ENCODE measurements around the gene LIPT1.
A peak's percentile ranks its signal among the peaks of the same experiment; 100 is the strongest.
"Not testable (repeated sequence)": the region's sequence is repeated elsewhere in the genome, so short reads cannot be mapped to it uniquely, and the experiment has no call there.

LIPT1 gene

DNA sequence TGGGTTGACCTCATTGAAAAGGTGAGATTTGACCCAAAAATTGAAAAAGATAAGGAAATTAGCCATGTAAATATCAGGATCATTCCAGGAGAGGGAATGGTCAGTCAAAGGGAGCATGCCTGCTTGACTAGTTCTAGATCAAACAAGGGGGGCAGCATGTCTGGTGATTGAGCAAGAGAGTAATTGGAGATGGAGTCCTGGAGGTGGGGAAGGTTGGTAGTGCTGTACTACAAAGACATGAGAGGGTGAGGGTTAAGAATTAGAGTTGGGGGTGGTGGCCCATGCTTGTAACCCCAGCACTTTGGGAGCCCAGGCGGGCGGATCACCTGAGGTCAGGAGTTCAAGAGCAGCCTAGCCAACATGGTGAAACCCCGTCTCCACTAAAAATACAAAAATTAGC lies 28.3 kb downstream of the LIPT1 start:
- DNase-seq (ENCODE audit: insufficient read length) = no peak
- no peak for FAIRE-seq
- TF ChIP-seq TAF1 (IDR thresholded peaks at IDR 0.05; ENCODE audit: borderline replicate concordance, low read depth, low read length) = no peak
- no peak for TF ChIP-seq POLR2A (IDR thresholded peaks at IDR 0.05; ENCODE audit: low read depth, low read length)
- TF ChIP-seq POLR2AphosphoS5 (IDR thresholded peaks at IDR 0.05; ENCODE audit: low read depth, low read length) = no peak

DNA sequence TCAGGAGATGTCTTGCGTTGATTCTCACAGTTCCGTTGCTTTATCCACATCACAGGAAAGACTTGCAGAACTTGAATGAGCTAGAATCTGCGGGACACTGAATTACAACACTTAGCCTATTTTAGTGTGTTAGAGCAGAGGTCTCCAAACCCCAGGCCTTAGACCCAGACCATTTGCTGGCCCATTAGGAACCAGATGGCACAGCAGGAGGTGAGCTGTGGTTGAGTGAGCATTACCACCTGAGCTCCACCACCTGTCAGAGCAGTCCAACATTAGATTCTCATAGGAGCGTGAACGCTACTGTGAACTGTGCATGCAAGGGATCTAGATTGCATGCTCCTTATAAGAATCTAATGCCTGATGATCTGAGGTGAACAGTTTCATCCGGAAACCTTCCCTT lies 30.0 kb downstream of the LIPT1 start:
- TF ChIP-seq POLR2AphosphoS5 (IDR thresholded peaks at IDR 0.05; ENCODE audit: low read depth, low read length) (no peak), POLR2A (IDR thresholded peaks at IDR 0.05; ENCODE audit: low read depth, low read length) (no peak), TAF1 (IDR thresholded peaks at IDR 0.05; ENCODE audit: borderline replicate concordance, low read depth, low read length) (no peak)
- DNase-seq (ENCODE audit: insufficient read length) = no peak
- no peak for FAIRE-seq

DNA sequence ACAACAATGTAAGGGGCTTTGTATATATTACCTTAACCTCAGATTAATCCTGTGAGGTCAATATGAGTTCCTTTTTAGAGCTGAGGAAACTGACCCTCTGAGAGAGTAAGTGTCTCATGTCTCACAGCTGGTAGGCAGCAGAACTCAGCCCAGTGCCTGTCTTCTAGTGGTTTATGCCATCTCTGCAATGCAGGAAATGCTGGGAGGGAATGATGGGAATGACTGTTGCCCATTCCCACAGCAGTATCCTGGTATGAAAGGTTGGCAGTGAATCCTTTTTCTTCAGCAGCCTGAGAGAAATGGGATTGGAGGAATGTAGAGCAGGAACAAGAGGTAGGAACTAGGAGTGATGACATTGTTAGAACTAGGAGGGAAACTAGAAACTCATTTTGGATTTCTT lies 32.2 kb downstream of the LIPT1 start:
- no peak for TF ChIP-seq TAF1 (IDR thresholded peaks at IDR 0.05; ENCODE audit: borderline replicate concordance, low read depth, low read length)
- TF ChIP-seq POLR2AphosphoS5 (IDR thresholded peaks at IDR 0.05; ENCODE audit: low read depth, low read length) = no peak
- TF ChIP-seq POLR2A (IDR thresholded peaks at IDR 0.05; ENCODE audit: low read depth, low read length) = no peak
- DNase-seq (ENCODE audit: insufficient read length) = no peak
- FAIRE-seq = no peak

DNA sequence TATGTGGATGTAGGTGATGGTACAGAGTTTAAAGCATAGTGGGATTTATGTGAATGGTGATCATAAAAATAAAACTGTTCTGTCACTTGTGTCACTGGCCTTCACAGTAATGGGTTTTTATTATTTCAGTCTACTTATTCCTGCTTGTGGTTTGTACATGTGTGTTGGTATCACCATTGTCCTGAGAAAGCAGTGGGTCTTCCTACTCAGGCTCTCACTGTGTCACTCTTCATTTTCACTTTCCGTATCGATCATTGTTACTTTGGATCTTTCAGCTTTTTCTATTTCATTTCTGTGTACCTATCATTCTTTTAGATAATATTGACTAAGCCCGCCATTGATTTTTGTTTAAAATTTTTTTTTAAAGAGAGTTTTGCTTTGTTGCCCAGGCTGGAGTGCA lies 33.6 kb downstream of the LIPT1 start:
- no peak for FAIRE-seq
- no peak for DNase-seq (ENCODE audit: insufficient read length)
- TF ChIP-seq POLR2AphosphoS5 (IDR thresholded peaks at IDR 0.05; ENCODE audit: low read depth, low read length) (no peak), TAF1 (IDR thresholded peaks at IDR 0.05; ENCODE audit: borderline replicate concordance, low read depth, low read length) (no peak), POLR2A (IDR thresholded peaks at IDR 0.05; ENCODE audit: low read depth, low read length) (no peak)

DNA sequence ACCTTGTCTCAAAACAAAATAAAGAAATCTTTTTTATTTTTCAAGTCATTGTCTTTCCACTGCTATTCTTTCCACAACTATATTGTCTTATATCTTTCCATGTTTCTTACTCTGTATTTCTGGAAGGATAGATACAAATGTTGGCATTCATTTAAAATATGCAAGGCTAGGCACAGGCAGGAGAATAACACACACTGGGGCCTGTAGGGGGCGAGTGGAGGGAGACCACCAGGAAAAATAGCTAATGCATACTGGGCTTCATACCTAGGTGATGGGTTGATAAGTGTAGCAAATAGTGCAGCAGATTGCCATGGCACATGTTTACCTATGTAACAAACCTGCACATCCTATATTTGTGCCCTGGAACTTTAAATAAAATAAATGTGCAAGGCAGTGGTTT lies 35.8 kb downstream of the LIPT1 start:
- DNase-seq (ENCODE audit: insufficient read length) (no peak), FAIRE-seq (no peak)
- no peak for TF ChIP-seq POLR2AphosphoS5 (IDR thresholded peaks at IDR 0.05; ENCODE audit: low read depth, low read length)
- no peak for TF ChIP-seq POLR2A (IDR thresholded peaks at IDR 0.05; ENCODE audit: low read depth, low read length)
- TF ChIP-seq TAF1 (IDR thresholded peaks at IDR 0.05; ENCODE audit: borderline replicate concordance, low read depth, low read length) = no peak

DNA sequence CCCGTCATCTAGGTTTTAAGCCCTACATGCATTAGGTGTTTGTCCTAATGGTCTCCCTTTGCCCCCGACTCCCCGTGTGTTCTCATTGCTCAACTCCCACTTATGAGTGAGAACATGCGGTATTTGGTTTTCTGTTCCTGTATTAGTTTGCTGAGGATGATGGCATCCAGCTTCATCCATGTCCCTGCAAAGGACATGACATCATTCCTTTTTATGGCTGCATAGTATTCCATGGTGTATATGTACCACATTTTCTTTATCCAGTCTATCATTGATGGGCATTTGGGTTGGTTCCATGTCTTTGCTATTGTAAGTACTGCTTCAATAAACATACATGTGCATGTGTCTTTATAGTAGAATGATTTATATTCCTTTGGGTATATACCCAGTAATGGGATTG lies 37.6 kb downstream of the LIPT1 start:
- not testable (repeated sequence) for DNase-seq (ENCODE audit: insufficient read length); FAIRE-seq

DNA sequence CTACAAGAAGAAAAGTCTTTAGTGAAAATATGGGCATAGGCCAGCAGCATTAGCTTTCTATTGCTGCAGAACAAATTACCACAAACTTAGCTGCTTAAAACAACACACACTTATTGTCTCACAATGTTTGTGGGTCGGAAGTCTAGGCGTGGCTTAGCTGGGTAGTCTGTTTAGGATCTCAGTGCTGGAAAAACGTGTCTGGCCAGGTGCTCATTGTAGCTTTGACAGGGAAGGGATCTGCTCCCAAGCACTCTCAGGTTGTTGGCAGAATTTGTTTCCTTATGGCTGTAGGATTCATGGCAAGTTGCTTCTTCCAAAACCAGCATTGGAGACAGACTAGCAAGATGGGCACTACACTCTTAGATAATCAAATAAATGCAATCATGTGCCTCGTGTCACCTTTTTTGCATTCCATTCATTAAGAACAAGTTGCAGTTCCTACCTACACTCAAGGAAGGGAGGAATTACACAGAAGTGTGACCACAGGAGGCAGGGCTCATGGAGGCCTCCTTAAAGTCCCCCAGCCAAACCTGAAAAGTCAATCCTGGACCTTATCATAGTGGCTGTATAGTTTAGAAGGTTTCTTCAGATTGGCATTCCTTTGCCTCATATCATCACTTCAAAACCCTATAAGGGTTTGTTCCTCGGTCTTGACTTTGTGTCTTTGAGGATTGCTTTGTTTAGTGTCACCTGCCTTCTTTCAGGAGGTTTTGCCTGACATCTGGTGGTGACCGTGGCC lies 43.5 kb downstream of the LIPT1 start:
- no peak for TF ChIP-seq TAF1 (IDR thresholded peaks at IDR 0.05; ENCODE audit: borderline replicate concordance, low read depth, low read length)
- no peak for TF ChIP-seq POLR2AphosphoS5 (IDR thresholded peaks at IDR 0.05; ENCODE audit: low read depth, low read length)
- 0 out of 2 replicates have a peak, but pooled peaks have one; percentile 21 for TF ChIP-seq POLR2A (IDR thresholded peaks at IDR 0.05; ENCODE audit: low read depth, low read length)
- no peak for FAIRE-seq
- DNase-seq (ENCODE audit: insufficient read length) = no peak

DNA sequence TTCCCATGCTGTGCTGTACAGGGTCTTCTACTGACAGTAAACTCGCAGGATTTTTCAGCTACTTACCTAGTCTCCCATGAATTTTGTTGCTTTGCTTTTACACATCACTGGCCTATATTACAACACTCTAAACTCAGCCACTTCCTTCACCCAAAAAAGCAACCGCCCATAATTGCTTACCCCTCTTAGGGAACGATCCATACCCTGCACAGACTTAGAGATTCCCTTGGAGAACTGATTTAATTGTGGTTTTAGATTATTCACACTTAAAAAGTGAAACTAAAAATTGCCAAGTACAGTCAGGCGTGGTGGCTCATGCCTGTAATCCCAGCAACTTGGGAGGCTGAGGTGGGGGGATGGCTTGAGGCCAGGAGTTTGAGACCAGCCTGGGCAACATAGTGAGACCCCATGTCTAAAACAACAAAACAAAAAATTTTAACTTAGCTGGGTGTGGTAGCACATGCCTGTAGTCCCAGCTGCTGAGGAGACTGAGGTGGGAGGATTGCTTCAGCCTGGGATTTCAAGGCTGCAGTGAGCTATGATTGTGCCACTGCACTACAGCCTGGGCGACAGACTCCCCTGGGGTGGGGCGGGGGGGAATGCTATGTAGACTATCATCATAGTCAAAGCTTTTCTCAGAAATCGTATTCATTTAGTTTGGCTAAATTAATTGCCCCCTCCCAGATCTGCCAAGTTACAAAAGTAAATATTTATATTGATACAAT lies 45.5 kb downstream of the LIPT1 start:
- FAIRE-seq = no peak
- DNase-seq (ENCODE audit: insufficient read length) = no peak
- TF ChIP-seq POLR2AphosphoS5 (IDR thresholded peaks at IDR 0.05; ENCODE audit: low read depth, low read length) (no peak), TAF1 (IDR thresholded peaks at IDR 0.05; ENCODE audit: borderline replicate concordance, low read depth, low read length) (no peak), POLR2A (IDR thresholded peaks at IDR 0.05; ENCODE audit: low read depth, low read length) (no peak)

DNA sequence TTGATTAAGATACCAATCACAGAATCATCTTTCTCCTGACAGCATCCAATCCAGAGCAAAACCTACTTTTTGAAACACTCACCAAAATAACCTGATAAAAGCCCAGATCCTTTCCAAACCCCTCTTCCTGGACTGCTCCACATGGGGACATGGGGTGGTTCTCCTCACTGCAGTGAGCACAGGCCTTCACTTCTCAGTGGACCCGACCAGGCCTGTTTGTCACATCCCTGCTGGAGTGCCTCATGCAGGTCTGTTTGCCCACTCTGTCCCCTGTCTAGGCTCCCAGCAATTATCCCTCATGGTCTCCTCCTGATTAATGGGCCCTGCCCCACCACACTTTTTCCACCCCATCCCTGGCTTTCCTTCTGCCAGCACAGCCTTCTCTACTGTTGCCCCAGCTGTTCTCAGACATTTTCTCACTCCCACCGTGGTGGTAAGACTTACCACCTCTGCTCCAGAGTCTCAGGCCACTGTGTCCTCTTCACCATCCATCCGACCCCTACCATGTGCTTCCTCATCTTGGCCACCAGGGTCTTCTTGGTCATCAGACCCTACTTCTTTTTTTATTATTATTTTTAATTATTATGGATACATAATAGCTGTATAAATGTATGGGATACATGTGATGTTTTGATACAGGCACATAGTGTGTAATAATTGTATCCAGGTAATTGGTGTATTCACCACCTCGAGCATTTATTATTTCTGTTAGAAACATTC lies 47.4 kb downstream of the LIPT1 start:
- no peak for TF ChIP-seq POLR2A (IDR thresholded peaks at IDR 0.05; ENCODE audit: low read depth, low read length)
- TF ChIP-seq TAF1 (IDR thresholded peaks at IDR 0.05; ENCODE audit: borderline replicate concordance, low read depth, low read length) = no peak
- TF ChIP-seq POLR2AphosphoS5 (IDR thresholded peaks at IDR 0.05; ENCODE audit: low read depth, low read length) = no peak
- no peak for FAIRE-seq

DNA sequence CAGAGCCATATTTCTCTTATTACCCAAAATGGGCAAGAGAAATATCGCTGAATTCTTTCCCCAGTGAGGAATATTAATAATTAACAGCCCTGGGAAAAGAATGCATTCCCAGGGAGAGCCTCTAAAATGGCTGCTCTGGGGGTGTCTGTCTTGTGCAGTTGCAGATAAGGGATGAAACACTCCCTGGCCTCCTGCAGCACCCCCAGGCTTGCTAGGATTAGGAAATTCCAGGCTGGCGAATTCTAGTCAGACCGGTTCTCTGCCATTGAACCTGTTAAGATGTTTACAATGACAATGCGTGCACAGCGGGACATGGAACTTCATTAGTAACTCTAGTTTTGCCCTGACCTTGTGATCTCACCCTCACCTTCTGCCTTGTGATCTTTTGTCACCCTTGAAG lies 50.7 kb downstream of the LIPT1 start:
- no peak for DNase-seq (ENCODE audit: insufficient read length)
- FAIRE-seq = no peak
- TF ChIP-seq TAF1 (IDR thresholded peaks at IDR 0.05; ENCODE audit: borderline replicate concordance, low read depth, low read length) = no peak
- TF ChIP-seq POLR2A (IDR thresholded peaks at IDR 0.05; ENCODE audit: low read depth, low read length) = no peak
- no peak for TF ChIP-seq POLR2AphosphoS5 (IDR thresholded peaks at IDR 0.05; ENCODE audit: low read depth, low read length)

More for the DNA sequence above, 47.4 kb downstream of the LIPT1 start:
- no peak for DNase-seq (ENCODE audit: insufficient read length)
